Cardiac muscle cell (in vitro differentiated cells and primary cell): ENCODE results near the gene MYOC. TPM values are rescaled to one million over a fixed set of nuclear protein-coding genes. Genes with fewer than 3 reads are reported as not detected.

Experiments used
- DNase-seq, 2 donors: peaks; one replicate each; pipeline versions ENCODE4 v3.0.0 to v3.0.0-alpha.2; 2010 to 2017; ENCODE audit warnings: low read depth in 1 of 2, low spot score in 1 of 2
- H3K27ac ChIP-seq: fragments of 200-600 bp; sonication (generic); 2 replicates; pipeline ENCODE4 v1.5.1; 2016
- H3K27me3 ChIP-seq: fragments of 200-600 bp; sonication (generic); 2 replicates; pipeline ENCODE4 v1.6.0; 2016; ENCODE audit warnings: control low read depth
- H3K36me3 ChIP-seq: fragments of 200-600 bp; sonication (generic); 2 replicates; pipeline ENCODE4 v1.5.1; 2016; ENCODE audit warnings: control low read depth
- H3K4me1 ChIP-seq: fragments of 200-600 bp; sonication (generic); 2 replicates; pipeline ENCODE4 v1.8.1; 2017; ENCODE audit warnings: low read depth, mild to moderate bottlenecking, mixed run types
- H3K4me3 ChIP-seq: fragments of 200-600 bp; sonication (generic); 2 replicates; pipeline ENCODE4 v1.5.1; 2016; ENCODE audit warnings: mild to moderate bottlenecking
- H3K9me3 ChIP-seq: fragments of 200-600 bp; sonication (generic); 2 replicates; pipeline ENCODE4 v1.5.1; 2017; ENCODE audit warnings: low read depth, mild to moderate bottlenecking, control low read depth
- polyA plus RNA-seq: library from polyadenylated mRNA; unstranded; fragments of >200 nt; fragmentation: Nextera tagmentation; extraction: Ambion mirVana; gene quantifications from 2 replicates; pipeline ENCODE4 v1.2.1, GENCODE V29; 2016
- total RNA-seq: library from RNA; depleted of rRNA; stranded (reverse); fragments of >200 nt; gene quantifications from 2 replicates; pipeline ENCODE4 v1.2.3, GENCODE V29; 2016
- TF ChIP-seq, protein P1 (sequence below): IDR thresholded peaks from 2 replicates; pipeline ENCODE4 v1.5.1; 2012; ENCODE audit warnings: low read depth, mild to moderate bottlenecking, low read length

The MYOC gene
- total and polyA plus RNA-seq, 2 experiments from 2014 or later, result 0.12 TPM; not detected in 1

DNA sequence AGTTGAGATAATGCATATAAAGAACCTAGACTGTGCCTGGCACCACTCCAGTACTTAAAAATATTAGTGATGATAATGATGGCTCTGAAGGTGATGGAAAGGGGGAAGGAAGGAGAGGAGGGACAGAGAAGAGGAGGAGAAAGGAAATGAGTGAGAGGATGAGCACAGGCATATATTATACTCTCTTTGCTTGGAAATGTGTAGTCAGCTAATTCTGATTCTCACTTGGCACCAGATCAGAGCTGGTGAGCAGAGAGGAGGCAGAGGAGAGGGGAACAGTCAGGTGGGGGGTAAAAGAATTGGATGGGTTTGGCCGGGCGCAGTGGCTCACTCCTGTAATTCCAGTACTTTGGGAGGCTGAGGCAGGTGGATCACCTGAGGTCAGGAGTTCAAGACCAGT lies 24.3 kb upstream of the MYOC start:
- H3K4me1 ChIP-seq, result no peaks in the 10 kb centered on the region
- H3K4me3 ChIP-seq, result no peak overlapping the region
- DNase-seq, result no peak
- no peaks in the 10 kb centered on the region for H3K9me3 ChIP-seq
- TF ChIP-seq, protein P1, sequence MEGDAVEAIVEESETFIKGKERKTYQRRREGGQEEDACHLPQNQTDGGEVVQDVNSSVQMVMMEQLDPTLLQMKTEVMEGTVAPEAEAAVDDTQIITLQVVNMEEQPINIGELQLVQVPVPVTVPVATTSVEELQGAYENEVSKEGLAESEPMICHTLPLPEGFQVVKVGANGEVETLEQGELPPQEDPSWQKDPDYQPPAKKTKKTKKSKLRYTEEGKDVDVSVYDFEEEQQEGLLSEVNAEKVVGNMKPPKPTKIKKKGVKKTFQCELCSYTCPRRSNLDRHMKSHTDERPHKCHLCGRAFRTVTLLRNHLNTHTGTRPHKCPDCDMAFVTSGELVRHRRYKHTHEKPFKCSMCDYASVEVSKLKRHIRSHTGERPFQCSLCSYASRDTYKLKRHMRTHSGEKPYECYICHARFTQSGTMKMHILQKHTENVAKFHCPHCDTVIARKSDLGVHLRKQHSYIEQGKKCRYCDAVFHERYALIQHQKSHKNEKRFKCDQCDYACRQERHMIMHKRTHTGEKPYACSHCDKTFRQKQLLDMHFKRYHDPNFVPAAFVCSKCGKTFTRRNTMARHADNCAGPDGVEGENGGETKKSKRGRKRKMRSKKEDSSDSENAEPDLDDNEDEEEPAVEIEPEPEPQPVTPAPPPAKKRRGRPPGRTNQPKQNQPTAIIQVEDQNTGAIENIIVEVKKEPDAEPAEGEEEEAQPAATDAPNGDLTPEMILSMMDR, result no peak
- no peaks in the 10 kb centered on the region for H3K27me3 ChIP-seq
- H3K27ac ChIP-seq, result no peak overlapping the region
- no peaks in the 10 kb centered on the region for H3K36me3 ChIP-seq

GRCh38 chr1:171674431-171675405 lies 22.2 kb upstream of the MYOC start:
- Histone ChIP-seq H3K9me3 (no peaks in the 10 kb centered on the region), H3K27me3 (no peaks in the 10 kb centered on the region), H3K4me1 (no peaks in the 10 kb centered on the region), H3K27ac (no peak overlapping the region), H3K36me3 (no peaks in the 10 kb centered on the region), H3K4me3 (no peak overlapping the region)
- no peak for DNase-seq
- TF ChIP-seq, protein P1, result no peak

DNA sequence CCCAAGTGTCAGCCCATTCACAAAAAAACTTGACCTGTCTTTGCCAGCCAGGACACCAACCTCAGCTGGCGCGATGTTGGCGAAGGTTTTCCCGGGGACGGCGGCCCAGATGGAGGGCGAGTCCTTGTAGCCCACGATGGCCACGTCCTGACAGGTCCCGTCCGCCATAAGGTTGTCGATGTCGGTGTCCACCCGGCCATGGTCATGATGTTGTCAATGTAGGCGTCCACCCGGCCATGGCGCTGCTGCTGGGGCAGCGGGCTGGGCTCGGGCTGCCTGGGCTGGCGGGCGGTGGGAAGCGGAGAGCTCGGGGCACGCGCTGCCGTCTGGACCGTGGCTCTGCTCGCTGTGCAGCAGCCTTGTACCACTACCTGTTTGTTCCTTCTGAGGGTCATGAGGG lies 18.3 kb upstream of the MYOC start:
- Histone ChIP-seq H3K36me3 (no peaks in the 10 kb centered on the region), H3K9me3 (no peaks in the 10 kb centered on the region), H3K27me3 (no peaks in the 10 kb centered on the region), H3K4me1 (no peaks in the 10 kb centered on the region), H3K4me3 (no peak overlapping the region), H3K27ac (no peak overlapping the region)
- TF ChIP-seq, protein P1, result no peak
- no peak for DNase-seq

- Histone ChIP-seq H3K27me3 (no peaks in the 10 kb centered on the region), H3K9me3 (no peaks in the 10 kb centered on the region), H3K36me3 (no peaks in the 10 kb centered on the region), H3K27ac (no peak overlapping the region), H3K4me1 (no peaks in the 10 kb centered on the region), H3K4me3 (no peak overlapping the region)
- DNase-seq, result no peak
- TF ChIP-seq, protein P1, result no peak
Observed at GRCh38 chr1:171668372-171668771, 15.9 kb upstream of the MYOC start.

GRCh38 chr1:171666114-171666769 lies 13.8 kb upstream of the MYOC start:
- TF ChIP-seq, protein P1, result no peak
- H3K9me3 ChIP-seq, result no peaks in the 10 kb centered on the region
- DNase-seq, result no peak
- no peaks in the 10 kb centered on the region for H3K4me1 ChIP-seq
- no peak overlapping the region for H3K27ac ChIP-seq
- no peaks in the 10 kb centered on the region for H3K36me3 ChIP-seq
- H3K27me3 ChIP-seq, result no peaks in the 10 kb centered on the region
- H3K4me3 ChIP-seq, result no peak overlapping the region
